Measurements from ENCODE around the gene EHBP1L1.

The EHBP1L1 gene

GRCh38 chr11:65573391-65574079, 2.3 kb upstream of the EHBP1L1 start:
- TF ChIP-seq CTCF (IDR thresholded peaks at IDR 0.05; ENCODE audit: extremely low read depth, missing control alignments) = no peak
- no peak for DNase-seq (ENCODE audit: low spot score)

- TF ChIP-seq CTCF (IDR thresholded peaks at IDR 0.05; ENCODE audit: extremely low read depth, missing control alignments) = peak; percentile 63
- peak; percentile 98 for DNase-seq (ENCODE audit: low spot score)
Measured at GRCh38 chr11:65574109-65574810, 1.6 kb upstream of the EHBP1L1 start.

GRCh38 chr11:65574811-65575567, 864 bp upstream of the EHBP1L1 start:
- TF ChIP-seq CTCF (IDR thresholded peaks at IDR 0.05; ENCODE audit: extremely low read depth, missing control alignments) = no peak
- DNase-seq (ENCODE audit: low spot score) = peak; percentile 65

- peak; percentile 61 for DNase-seq (ENCODE audit: low spot score)
- no peak for TF ChIP-seq CTCF (IDR thresholded peaks at IDR 0.05; ENCODE audit: extremely low read depth, missing control alignments)
Measured at GRCh38 chr11:65576232-65576866, 496 bp downstream of the EHBP1L1 start.

- no peak for TF ChIP-seq CTCF (IDR thresholded peaks at IDR 0.05; ENCODE audit: extremely low read depth, missing control alignments)
- no peak for DNase-seq (ENCODE audit: low spot score)
Measured at GRCh38 chr11:65576867-65577755, 1.3 kb downstream of the EHBP1L1 start.

GRCh38 chr11:65577756-65578109, 1.9 kb downstream of the EHBP1L1 start:
- no peak for TF ChIP-seq CTCF (IDR thresholded peaks at IDR 0.05; ENCODE audit: extremely low read depth, missing control alignments)
- DNase-seq (ENCODE audit: low spot score) = no peak
